Memory B cell (primary cell): ENCODE measurements around the gene PTGDR2.

Source experiments
- ATAC-seq: fragments of 150-1000 bp; cut with Tn5 transposase; 2 replicates; pipeline ENCODE4 v1.10.0; 2021; ENCODE audit warnings: low read depth, mild to moderate bottlenecking, moderate library complexity
- DNase-seq, 2 donors: peaks; one replicate each; pipeline ENCODE4 v3.0.0; 2022; ENCODE audit warnings: low spot score in 2 of 2
- H3K27ac Mint-ChIP-seq: one replicate; pipeline ENCODE4 v1.8.0; 2022; ENCODE audit warnings: mild to moderate bottlenecking, moderate library complexity, mixed read lengths
- H3K27me3 Mint-ChIP-seq: one replicate; pipeline ENCODE4 v1.8.0; 2022; ENCODE audit warnings: mixed read lengths
- H3K36me3 Mint-ChIP-seq: one replicate; pipeline ENCODE4 v1.8.0; 2022; ENCODE audit warnings: mild to moderate bottlenecking, mixed read lengths
- H3K4me1 Mint-ChIP-seq: one replicate; pipeline ENCODE4 v1.8.0; 2022; ENCODE audit warnings: mixed read lengths
- H3K4me3 Mint-ChIP-seq: one replicate; pipeline ENCODE4 v1.8.0; 2022; ENCODE audit warnings: mild to moderate bottlenecking, moderate library complexity, mixed read lengths
- H3K9me3 Mint-ChIP-seq: one replicate; pipeline ENCODE4 v1.8.0; 2022; ENCODE audit warnings: mixed read lengths

PTGDR2 gene

GRCh38 chr11:60801194-60801593, 54.6 kb downstream of the PTGDR2 start:
- no peak overlapping the region for H3K27ac Mint-ChIP-seq
- peaks cover 19% of the 10 kb centered on the region for H3K27me3 Mint-ChIP-seq
- ATAC-seq, result no peak
- no peak for DNase-seq
- no peaks in the 10 kb centered on the region for H3K4me1 Mint-ChIP-seq
- no peaks in the 10 kb centered on the region for H3K9me3 Mint-ChIP-seq
- H3K36me3 Mint-ChIP-seq, result no peaks in the 10 kb centered on the region
- H3K4me3 Mint-ChIP-seq, result no peak overlapping the region
